HEK293 (cell line): ENCODE results near the gene NFATC1.

Experiments used
- KLF8 ChIP-seq: fragments of 450-650 bp; formaldehyde crosslinking; IDR thresholded peaks from 2 replicates; pipeline ENCODE4 v1.5.1; 2016; ENCODE audit warnings: missing biosample characterization, missing genetic modification characterization
- SALL2 ChIP-seq: fragments of 450-650 bp; formaldehyde crosslinking; IDR thresholded peaks from 2 replicates; pipeline ENCODE4 v1.5.0; 2017; ENCODE audit warnings: missing biosample characterization, mild to moderate bottlenecking, missing genetic modification characterization, borderline replicate concordance
- ZFP41 ChIP-seq: fragments of 450-650 bp; formaldehyde crosslinking; IDR thresholded peaks from 2 replicates; pipeline ENCODE4 v1.5.1; 2016; ENCODE audit warnings: missing biosample characterization, missing genetic modification characterization, borderline replicate concordance
- ZNF114 ChIP-seq: fragments of 450-650 bp; formaldehyde crosslinking; IDR thresholded peaks from 2 replicates; pipeline ENCODE4 v1.5.0; 2017; ENCODE audit warnings: missing biosample characterization, missing genetic modification characterization
- ZNF221 ChIP-seq: fragments of 450-650 bp; formaldehyde crosslinking; IDR thresholded peaks from 2 replicates; pipeline ENCODE4 v1.5.1; 2017; ENCODE audit warnings: missing biosample characterization, missing genetic modification characterization, borderline replicate concordance
- ZNF24 ChIP-seq: fragments of 450-650 bp; formaldehyde crosslinking; IDR thresholded peaks from 2 replicates; pipeline ENCODE4 v1.5.1; 2016; ENCODE audit warnings: missing biosample characterization, missing genetic modification characterization
- ZNF26 ChIP-seq: fragments of 450-650 bp; formaldehyde crosslinking; IDR thresholded peaks from 2 replicates; pipeline ENCODE4 v1.5.1; 2016; ENCODE audit warnings: missing biosample characterization, missing genetic modification characterization

- TF ChIP-seq ZNF24 (tag by site-specific recombination) (no peak), ZFP41 (no peak), ZNF221 (no peak), ZNF114 (tag by site-specific recombination) (no peak), SALL2 (tag by site-specific recombination) (no peak), ZNF26 (tag by site-specific recombination) (no peak), KLF8 (no peak)
These were observed 65.9 kb downstream of the NFATC1 start for GRCh38 chr18:79461627-79462026.
